D721Med (cell line): Measurements from ENCODE around the gene SLCO4C1.

Experiments
- DNase-seq: peaks from one replicate; pipeline ENCODE4 v3.0.0; 2011; ENCODE audit warnings: low spot score; ENCODE audit not compliant: insufficient read length
- FAIRE-seq: peaks from 2 replicates; lab custom pipeline; 2011; peaks lifted over from hg19 to GRCh38; lab: Jason Lieb, UNC
- CTCF ChIP-seq: IDR thresholded peaks from 2 replicates; pipeline ENCODE4 v1.5.1; 2012; ENCODE audit warnings: mild to moderate bottlenecking, control low read depth; ENCODE audit not compliant: insufficient read depth; ENCODE audit errors: missing control alignments

The SLCO4C1 gene

GRCh38 chr5:102312586-102313370, 16.7 kb upstream of the SLCO4C1 start:
- DNase-seq: no peak
- no peak for FAIRE-seq
- TF ChIP-seq CTCF: no peak

DNA sequence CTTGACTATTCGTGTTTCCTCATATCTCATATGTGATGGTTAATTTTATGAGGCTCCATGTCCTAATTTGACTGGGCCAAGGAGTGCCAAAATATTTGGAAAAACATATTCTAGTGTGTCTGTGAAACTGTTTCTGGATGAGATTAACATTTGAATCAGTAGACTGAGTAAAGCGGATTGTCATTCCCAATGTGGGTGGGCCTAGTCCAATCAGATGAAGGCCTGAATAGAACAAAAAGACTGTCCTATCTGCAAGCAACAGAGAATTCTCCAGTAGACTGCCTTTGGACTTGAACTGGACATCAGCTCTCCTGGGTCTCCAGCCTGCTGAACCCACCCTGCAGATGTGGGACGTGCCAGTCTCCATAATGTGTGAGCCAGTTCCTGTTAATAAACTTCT, 13.5 kb upstream of the SLCO4C1 start:
- no peak for DNase-seq
- no peak for TF ChIP-seq CTCF

DNA sequence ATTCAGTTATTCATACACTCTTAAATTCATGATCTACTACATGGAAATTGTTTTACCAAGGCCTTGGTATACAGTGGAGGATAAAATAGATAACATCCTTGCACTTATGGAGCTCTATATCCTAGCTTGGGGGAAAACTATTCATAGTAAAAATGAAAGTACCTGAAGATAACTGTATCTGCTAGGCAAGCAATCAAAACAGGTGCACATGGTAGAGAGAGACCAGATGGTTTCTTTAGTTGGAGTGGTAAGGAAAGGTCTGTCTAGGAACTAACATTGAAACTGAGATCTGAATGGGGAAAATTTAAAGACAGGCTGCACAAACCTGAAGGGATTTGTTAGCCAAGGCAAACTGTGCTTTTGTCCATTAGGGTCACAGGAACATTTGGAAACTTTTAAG, 11.1 kb upstream of the SLCO4C1 start:
- FAIRE-seq (no peak), DNase-seq (no peak)
- no peak for TF ChIP-seq CTCF

More for the DNA sequence above, 13.5 kb upstream of the SLCO4C1 start:
- no peak for FAIRE-seq

DNA sequence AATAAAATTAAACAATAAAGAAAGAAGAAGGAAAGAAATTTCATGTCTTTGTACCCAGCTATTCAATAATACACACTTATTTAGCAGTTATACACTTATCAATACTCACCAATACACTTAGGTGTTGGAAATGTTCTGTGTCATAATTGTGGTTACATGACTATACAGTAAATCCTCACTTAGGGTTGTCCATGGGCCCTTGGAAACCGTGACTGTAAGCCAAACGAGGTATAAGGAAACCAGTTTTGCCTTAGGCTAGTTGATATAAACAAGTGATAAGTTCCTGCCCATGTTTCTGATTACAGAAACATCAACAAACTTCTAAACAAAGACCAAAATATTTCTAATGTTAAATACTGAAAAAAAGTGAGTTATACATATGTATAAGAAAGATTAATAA, 10.0 kb upstream of the SLCO4C1 start:
- DNase-seq: no peak
- no peak for FAIRE-seq
- TF ChIP-seq CTCF: no peak

DNA sequence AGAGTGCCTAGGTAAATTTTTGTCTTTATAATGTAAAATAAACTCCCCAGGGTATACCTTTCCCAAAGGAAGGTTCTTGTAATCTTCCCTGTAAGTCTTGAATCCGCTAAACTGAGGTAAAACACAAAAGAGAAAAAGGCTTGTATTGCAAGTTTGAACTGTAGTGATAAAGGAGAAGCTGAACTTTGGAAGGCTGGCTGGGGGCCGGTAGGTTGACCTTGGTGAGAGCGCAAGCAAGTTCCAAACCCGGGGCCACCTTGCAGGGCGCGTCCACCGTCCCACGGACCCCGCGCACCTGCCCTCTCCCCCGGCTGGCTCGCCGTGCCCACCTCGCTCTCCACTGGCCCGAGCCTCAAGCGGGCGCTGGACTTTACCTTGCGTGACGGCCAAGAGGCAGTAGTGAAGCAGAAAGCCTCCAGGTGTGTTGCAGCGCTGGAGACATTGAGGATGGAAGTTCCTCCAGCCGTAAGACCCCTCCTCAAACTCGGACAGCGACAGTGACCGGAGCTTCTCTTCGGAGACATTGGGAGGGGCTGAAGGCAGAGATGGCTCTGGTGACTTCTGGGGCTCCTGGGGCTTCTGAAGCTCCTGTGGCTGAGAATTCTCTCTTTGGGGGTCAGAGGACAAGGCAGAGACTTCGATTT, 428 bp downstream of the SLCO4C1 start:
- TF ChIP-seq CTCF: no peak
- DNase-seq (no peak), FAIRE-seq (no peak)

DNA sequence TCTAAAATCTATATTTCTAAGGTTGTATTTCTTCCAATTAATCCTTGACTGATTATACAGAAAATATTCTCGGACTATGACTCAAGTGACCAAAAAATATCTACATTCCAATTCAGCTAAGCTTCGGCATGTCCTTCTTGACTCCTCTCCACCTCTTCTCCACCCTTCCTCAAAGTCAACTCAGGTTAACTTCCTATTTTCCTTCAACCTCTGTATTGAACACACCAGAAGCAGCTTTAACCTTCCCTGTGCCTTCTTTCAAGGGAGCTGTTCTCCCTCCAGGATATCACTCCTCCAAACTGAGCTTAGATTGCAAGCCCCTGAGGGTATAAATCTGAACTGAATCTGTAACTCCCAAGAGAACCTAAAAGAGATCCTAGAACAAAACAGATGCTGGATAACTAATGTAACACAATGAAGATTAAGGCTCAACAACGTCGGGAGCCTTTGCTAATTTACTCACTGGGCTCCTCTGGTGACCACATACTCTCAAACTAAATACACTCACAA, 1.1 kb downstream of the SLCO4C1 start:
- DNase-seq: no peak
- TF ChIP-seq CTCF: no peak
- no peak for FAIRE-seq

DNA sequence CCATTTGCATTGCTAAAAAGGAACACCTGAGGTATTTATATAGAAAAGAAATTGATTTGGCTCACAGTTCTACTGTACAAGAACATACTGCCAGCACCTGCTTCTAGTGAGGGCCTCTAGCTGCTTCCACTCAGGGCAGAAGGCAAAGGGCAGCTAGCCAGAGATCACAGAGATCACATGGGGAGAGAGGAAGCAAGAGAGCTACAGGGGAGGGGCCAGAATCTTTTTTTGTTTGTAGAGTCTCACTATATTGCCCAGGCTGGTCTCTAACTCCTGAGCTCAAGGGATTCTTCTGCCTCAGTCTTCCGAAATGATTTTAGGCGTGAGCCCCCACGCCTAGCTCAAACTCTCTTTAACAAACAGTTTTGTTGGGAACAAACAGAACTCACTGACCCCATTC, 6.1 kb downstream of the SLCO4C1 start:
- no peak for FAIRE-seq
- TF ChIP-seq CTCF: no peak
- no peak for DNase-seq
